NT2/D1 (cell line): ENCODE results near the gene MS4A10.

Experiments used
- YY1 ChIP-seq: IDR thresholded peaks from 2 replicates; pipeline ENCODE4 v1.6.1; 2011; ENCODE audit not compliant: insufficient read length, insufficient read depth
- ZNF274 ChIP-seq: IDR thresholded peaks from 2 replicates; pipeline ENCODE4 v1.6.1; 2011; ENCODE audit warnings: mild to moderate bottlenecking, low read depth, low read length

DNA sequence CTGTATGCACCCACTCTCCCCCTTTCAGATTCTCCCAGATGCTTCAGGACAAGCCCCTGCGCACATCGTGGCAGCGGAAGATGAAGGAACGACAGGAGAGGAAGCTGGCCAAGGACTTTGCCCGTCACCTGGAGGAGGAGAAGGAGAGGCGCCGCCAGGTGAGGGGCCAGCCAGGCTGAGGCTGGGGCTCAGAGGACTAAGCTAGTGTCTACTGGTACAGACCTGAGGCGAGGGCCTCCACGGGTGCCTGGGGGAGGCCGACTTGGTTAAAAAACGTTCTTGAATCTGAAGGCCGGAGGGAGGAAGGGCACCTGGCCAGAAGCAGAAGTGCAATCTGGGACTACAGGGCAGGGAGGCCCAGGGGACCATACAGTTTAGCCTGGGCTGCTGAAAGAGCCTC lies 62.8 kb downstream of the MS4A10 start:
- TF ChIP-seq ZNF274, result no peak
- TF ChIP-seq YY1, result no peak
